Panc1 (cell line): ENCODE data around the gene CKAP5. TPM values are rescaled to one million over a fixed set of nuclear protein-coding genes. Genes with fewer than 3 reads are reported as not detected.

Experiments used
- ATAC-seq: fragments of 200-7000 bp; cut with Tn5 transposase; 2 replicates; pipeline ENCODE4 v1.9.1; 2020; ENCODE audit warnings: mild to moderate bottlenecking, moderate library complexity
- BruUV-seq: library from RNA; stranded (reverse); fragments of 400-500 nt; replicated peaks from 2 replicates; lab custom pipeline; 2021; lab: Mats Ljungman, UMichigan
- CTCF ChIA-PET: fragments of 300-600 bp; sonication (Branson Sonifier 250); formaldehyde crosslinking; loops from one replicate; lab custom pipeline; 2022; ENCODE audit warnings: antibody characterized with exemption; lab: Charles Lee
- POLR2A ChIA-PET: fragments of 300-600 bp; sonication (Branson Sonifier 250); formaldehyde crosslinking; loops from one replicate; lab custom pipeline; 2022; ENCODE audit warnings: antibody characterized with exemption; lab: Charles Lee
- DNase-seq: peaks from one replicate; pipeline ENCODE4 v3.0.0-alpha.2; 2010; ENCODE audit warnings: low read depth, low spot score
- H3K27ac ChIP-seq: 2 replicates; pipeline ENCODE4 v1.5.1; 2011; ENCODE audit warnings: mild to moderate bottlenecking, low read length, inconsistent platforms
- H3K27me3 ChIP-seq: fragments of 200-500 bp; sonication (Bioruptor generic); 2 replicates; pipeline ENCODE4 v1.6.0; 2014; ENCODE audit warnings: low read length, inconsistent platforms; ENCODE audit not compliant: control insufficient read depth, insufficient read depth
- H3K36me3 ChIP-seq: fragments of 200-500 bp; sonication (Bioruptor generic); 2 replicates; pipeline ENCODE4 v1.5.1; 2014; ENCODE audit warnings: inconsistent platforms, mild to moderate bottlenecking, low read length, moderate library complexity; ENCODE audit not compliant: control insufficient read depth, insufficient read depth
- H3K4me1 ChIP-seq: 2 replicates; pipeline ENCODE4 v1.5.1; 2011; ENCODE audit warnings: inconsistent platforms, mild to moderate bottlenecking, low read length, moderate library complexity; ENCODE audit not compliant: control insufficient read depth, insufficient read depth
- H3K4me3 ChIP-seq, 2 experiments: 2 replicates each; pipeline ENCODE4 v1.5.1; 2011 to 2012; ENCODE audit warnings: low read depth in 2 of 2, low read length in 2 of 2, mild to moderate bottlenecking in 2 of 2, inconsistent platforms in 1 of 2, moderate library complexity in 1 of 2
- H3K9me3 ChIP-seq: fragments of 200-500 bp; sonication (Bioruptor generic); 2 replicates; pipeline ENCODE4 v1.5.1; 2014; ENCODE audit warnings: low read depth, mild to moderate bottlenecking, inconsistent platforms, low read length, moderate library complexity; ENCODE audit not compliant: control insufficient read depth, insufficient read depth
- POLR2AphosphoS5 ChIP-seq: IDR thresholded peaks from 2 replicates; pipeline ENCODE4 v1.6.1; 2012; ENCODE audit warnings: mild to moderate bottlenecking, low read depth, low read length, moderate library complexity
- SIN3A ChIP-seq: IDR thresholded peaks from 2 replicates; pipeline ENCODE4 v1.6.1; 2012; ENCODE audit warnings: low read depth, mild to moderate bottlenecking, low read length, moderate library complexity, borderline replicate concordance; ENCODE audit not compliant: insufficient read depth
- TCF7L2 ChIP-seq: IDR thresholded peaks from 2 replicates; pipeline ENCODE4 v1.6.1; 2011; ENCODE audit warnings: mild to moderate bottlenecking, low read depth, low read length, inconsistent platforms
- in situ Hi-C: cut with HindIII; loops from 2 replicates; pipeline ENCODE4 v1.10.0; 2016; ENCODE audit warnings: low sequenced_read_pairs, low pct_unique_long_range_greater_than_20kb
- intact Hi-C: fragments of 100-400 bp; cut with micrococcal nuclease; formaldehyde crosslinking; loops from one replicate; pipeline ENCODE4 v1.10.0; 2022; ENCODE audit not compliant: unreplicated experiment
- total RNA-seq: library from RNA; stranded (reverse); gene quantifications from one replicate; pipeline ENCODE4 v1.2.1, GENCODE V29; 2021; ENCODE audit not compliant: unreplicated experiment
- TF ChIP-seq, protein P1 (sequence below): fragments of 450-650 bp; IDR thresholded peaks from 2 replicates; pipeline ENCODE4 v1.5.1; 2017; ENCODE audit warnings: mild to moderate bottlenecking
- TF ChIP-seq, protein P2 (sequence below), 2 experiments: IDR thresholded peaks; 2 replicates each; pipeline ENCODE4 v1.6.1; 2011 to 2012; ENCODE audit warnings: low read depth in 2 of 2, control low read depth in 1 of 2, low read length in 1 of 2, mild to moderate bottlenecking in 1 of 2, moderate library complexity in 1 of 2; ENCODE audit not compliant: insufficient read depth in 1 of 2

CKAP5 gene
- total RNA-seq, 1 experiment from 2014 or later: 191 TPM

DNA sequence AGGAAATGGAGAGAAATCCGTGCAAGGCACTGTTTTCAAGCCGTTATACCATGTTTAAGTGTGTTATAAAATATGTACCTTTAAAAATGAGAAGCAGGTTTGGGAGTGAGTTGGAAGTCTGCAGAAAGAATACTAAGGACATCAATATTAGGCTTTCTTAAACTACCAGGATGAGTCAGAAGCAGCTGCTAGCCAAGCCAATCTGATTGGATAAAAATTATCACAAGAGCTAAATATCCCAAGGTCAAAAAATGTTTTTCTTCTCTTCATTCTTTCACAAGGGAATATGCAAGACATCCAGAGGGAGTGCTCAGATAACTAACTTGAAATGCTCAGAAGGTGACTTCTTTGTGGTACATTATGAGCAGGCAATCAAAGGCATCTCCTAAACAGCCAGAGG, 19.3 kb upstream of the CKAP5 start:
- Histone ChIP-seq H3K4me3 (no peak overlapping the region), H3K4me1 (no peaks in the 10 kb centered on the region), H3K9me3 (no peaks in the 10 kb centered on the region), H3K36me3 (no peaks in the 10 kb centered on the region), H3K27me3 (no peaks in the 10 kb centered on the region), H3K27ac (no peak overlapping the region)
- ChIA-PET POLR2A (no interaction called here), CTCF (no interaction called here)
- no TSS peak for BruUV-seq
- DNase-seq (no peak), ATAC-seq (no peak)
- in situ Hi-C loops: no loop called here
- TF ChIP-seq, protein P1, sequence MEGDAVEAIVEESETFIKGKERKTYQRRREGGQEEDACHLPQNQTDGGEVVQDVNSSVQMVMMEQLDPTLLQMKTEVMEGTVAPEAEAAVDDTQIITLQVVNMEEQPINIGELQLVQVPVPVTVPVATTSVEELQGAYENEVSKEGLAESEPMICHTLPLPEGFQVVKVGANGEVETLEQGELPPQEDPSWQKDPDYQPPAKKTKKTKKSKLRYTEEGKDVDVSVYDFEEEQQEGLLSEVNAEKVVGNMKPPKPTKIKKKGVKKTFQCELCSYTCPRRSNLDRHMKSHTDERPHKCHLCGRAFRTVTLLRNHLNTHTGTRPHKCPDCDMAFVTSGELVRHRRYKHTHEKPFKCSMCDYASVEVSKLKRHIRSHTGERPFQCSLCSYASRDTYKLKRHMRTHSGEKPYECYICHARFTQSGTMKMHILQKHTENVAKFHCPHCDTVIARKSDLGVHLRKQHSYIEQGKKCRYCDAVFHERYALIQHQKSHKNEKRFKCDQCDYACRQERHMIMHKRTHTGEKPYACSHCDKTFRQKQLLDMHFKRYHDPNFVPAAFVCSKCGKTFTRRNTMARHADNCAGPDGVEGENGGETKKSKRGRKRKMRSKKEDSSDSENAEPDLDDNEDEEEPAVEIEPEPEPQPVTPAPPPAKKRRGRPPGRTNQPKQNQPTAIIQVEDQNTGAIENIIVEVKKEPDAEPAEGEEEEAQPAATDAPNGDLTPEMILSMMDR: no peak
- no peak for TF ChIP-seq TCF7L2
- TF ChIP-seq SIN3A: no peak
- no peak for TF ChIP-seq POLR2AphosphoS5
- TF ChIP-seq, protein P2, sequence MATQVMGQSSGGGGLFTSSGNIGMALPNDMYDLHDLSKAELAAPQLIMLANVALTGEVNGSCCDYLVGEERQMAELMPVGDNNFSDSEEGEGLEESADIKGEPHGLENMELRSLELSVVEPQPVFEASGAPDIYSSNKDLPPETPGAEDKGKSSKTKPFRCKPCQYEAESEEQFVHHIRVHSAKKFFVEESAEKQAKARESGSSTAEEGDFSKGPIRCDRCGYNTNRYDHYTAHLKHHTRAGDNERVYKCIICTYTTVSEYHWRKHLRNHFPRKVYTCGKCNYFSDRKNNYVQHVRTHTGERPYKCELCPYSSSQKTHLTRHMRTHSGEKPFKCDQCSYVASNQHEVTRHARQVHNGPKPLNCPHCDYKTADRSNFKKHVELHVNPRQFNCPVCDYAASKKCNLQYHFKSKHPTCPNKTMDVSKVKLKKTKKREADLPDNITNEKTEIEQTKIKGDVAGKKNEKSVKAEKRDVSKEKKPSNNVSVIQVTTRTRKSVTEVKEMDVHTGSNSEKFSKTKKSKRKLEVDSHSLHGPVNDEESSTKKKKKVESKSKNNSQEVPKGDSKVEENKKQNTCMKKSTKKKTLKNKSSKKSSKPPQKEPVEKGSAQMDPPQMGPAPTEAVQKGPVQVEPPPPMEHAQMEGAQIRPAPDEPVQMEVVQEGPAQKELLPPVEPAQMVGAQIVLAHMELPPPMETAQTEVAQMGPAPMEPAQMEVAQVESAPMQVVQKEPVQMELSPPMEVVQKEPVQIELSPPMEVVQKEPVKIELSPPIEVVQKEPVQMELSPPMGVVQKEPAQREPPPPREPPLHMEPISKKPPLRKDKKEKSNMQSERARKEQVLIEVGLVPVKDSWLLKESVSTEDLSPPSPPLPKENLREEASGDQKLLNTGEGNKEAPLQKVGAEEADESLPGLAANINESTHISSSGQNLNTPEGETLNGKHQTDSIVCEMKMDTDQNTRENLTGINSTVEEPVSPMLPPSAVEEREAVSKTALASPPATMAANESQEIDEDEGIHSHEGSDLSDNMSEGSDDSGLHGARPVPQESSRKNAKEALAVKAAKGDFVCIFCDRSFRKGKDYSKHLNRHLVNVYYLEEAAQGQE (IDR thresholded peaks at IDR 0.05; ENCODE audit: insufficient read depth in 1 of 2, low read depth in 2 of 2, low read length in 1 of 2): no peak
- intact Hi-C loops: no loop called here

GRCh38 chr11:46860218-46860617, 14.1 kb upstream of the CKAP5 start:
- POLR2A ChIA-PET: no interaction called here
- ATAC-seq (no peak), DNase-seq (no peak)
- CTCF ChIA-PET: no interaction called here
- in situ Hi-C loops (no loop called here), intact Hi-C loops (no loop called here)
- no TSS peak for BruUV-seq
- Histone ChIP-seq H3K36me3 (no peaks in the 10 kb centered on the region), H3K27ac (no peak overlapping the region), H3K4me1 (no peaks in the 10 kb centered on the region), H3K9me3 (no peaks in the 10 kb centered on the region), H3K27me3 (no peaks in the 10 kb centered on the region), H3K4me3 (no peak overlapping the region)
- no peak for TF ChIP-seq POLR2AphosphoS5

- H3K4me1 ChIP-seq: no peaks in the 10 kb centered on the region
- intact Hi-C loops (no loop called here), in situ Hi-C loops (no loop called here)
- DNase-seq (no peak), ATAC-seq (no peak)
- H3K36me3 ChIP-seq: no peaks in the 10 kb centered on the region
- no peaks in the 10 kb centered on the region for H3K27me3 ChIP-seq
- CTCF ChIA-PET: no interaction called here
- no peaks in the 10 kb centered on the region for H3K9me3 ChIP-seq
- no peak overlapping the region for H3K4me3 ChIP-seq
- POLR2A ChIA-PET: no interaction called here
- TF ChIP-seq, protein P2 (IDR thresholded peaks at IDR 0.05; ENCODE audit: insufficient read depth in 1 of 2, low read depth in 2 of 2, low read length in 1 of 2): no peak
- no peak for TF ChIP-seq TCF7L2
- no peak for TF ChIP-seq POLR2AphosphoS5
- no peak for TF ChIP-seq SIN3A
- TF ChIP-seq, protein P1: no peak
- H3K27ac ChIP-seq: no peak overlapping the region
- BruUV-seq: no TSS peak
Measured at GRCh38 chr11:46858920-46859546, 13.0 kb upstream of the CKAP5 start.
